GM23248 (cell line): ENCODE measurements around the gene OSER1.

Experiments used
- EZH2 ChIP-seq: fragments of 200-600 bp; sonication (generic); IDR thresholded peaks from 2 replicates; pipeline ENCODE4 v1.6.1; 2018; ENCODE audit warnings: antibody characterized with exemption, mild to moderate bottlenecking; ENCODE audit not compliant: insufficient read depth, poor library complexity, severe bottlenecking
- EZH2phosphoT487 ChIP-seq: fragments of 200-600 bp; sonication (generic); IDR thresholded peaks from 2 replicates; pipeline ENCODE4 v1.6.1; 2018; ENCODE audit warnings: antibody characterized with exemption, moderate library complexity, mild to moderate bottlenecking, low read depth; ENCODE audit not compliant: insufficient read depth

GRCh38 chr20:44186201-44186600, 24.4 kb downstream of the OSER1 start:
- TF ChIP-seq EZH2 (no peak), EZH2phosphoT487 (no peak)
